NCI-H748 treated with DMSO at 0.1 percent for 48 hours (cell line): ENCODE results near the gene TMED9.
"Not testable (repeated sequence)": the region's sequence is repeated elsewhere in the genome, so short reads cannot be mapped to it uniquely, and the experiment has no call there.

ENCODE experiments used
- DNase-seq: peaks from one replicate; lab custom pipeline; 2025; lab: John Stamatoyannopoulos, UW

The TMED9 gene

DNA sequence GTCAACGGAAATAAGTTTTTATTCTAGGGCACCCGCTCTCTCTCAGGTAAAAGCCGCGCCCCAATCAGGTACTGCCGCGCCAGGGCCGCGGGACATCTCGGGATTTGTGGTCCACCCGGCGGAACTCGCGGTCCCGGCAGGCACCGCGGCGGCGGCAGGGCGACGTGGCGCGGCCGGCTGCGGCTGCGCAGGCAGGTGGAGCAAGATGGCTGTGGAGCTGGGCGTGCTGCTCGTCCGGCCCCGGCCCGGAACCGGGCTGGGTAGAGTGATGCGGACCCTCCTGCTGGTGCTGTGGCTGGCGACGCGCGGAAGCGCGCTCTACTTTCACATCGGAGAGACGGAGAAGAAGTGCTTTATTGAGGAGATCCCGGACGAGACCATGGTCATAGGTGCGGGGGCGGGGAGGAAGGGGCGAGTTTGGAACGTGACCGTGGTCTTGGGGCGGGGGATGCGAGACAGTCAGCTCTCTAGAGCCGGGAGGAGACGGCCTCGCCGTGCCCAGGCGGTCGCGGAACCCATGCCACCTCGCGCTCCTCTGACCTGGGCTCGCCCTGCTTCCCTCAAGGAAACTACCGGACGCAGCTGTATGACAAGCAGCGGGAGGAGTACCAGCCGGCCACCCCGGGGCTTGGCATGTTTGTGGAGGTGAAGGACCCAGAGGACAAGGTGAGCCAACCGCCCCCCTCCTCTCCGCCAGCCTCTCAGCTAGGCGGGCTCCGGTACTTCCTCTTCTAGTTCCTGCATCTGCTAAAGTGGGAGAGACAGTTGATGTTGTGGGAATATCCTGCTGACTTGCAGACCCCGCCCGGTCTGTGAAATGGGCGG, at the start of gene TMED9:
TMED9 (plus strand) TSS at position 194 of the 825 bp plus-strand sequence; CDS start at position 206, 12 bp downstream.
- peak; percentile 80 for DNase-seq

DNA sequence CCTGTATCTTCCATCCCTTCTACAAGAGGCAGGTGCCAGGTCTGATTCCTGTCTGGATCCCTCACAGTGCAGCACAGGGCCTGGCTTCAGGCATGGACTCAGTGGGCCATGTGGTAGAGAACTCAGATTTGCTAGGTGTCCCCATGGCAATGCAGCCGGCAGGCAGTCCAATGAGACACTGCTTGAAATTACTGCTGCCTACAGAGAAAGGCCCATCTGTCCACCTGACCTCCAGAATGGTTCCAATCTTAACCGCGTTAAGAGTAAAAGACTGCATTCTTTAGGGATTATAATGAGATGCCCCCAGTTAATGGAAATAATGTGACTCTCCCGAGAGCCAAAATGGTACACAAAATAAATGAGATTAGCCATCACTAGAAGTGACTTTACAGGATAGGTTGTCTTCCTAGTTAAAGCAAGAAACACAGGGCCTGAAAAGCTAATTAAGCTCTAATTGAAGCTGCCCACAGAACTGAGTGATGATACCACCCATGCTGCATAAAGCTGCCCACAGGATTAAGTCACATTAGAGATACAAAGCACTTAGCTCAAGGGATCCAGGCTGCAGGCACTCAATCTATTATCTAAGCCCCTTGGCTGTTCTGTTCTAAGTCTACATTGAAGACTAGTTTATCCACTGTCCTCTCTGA, 49.1 kb upstream of the TMED9 start:
- no peak for DNase-seq

DNA sequence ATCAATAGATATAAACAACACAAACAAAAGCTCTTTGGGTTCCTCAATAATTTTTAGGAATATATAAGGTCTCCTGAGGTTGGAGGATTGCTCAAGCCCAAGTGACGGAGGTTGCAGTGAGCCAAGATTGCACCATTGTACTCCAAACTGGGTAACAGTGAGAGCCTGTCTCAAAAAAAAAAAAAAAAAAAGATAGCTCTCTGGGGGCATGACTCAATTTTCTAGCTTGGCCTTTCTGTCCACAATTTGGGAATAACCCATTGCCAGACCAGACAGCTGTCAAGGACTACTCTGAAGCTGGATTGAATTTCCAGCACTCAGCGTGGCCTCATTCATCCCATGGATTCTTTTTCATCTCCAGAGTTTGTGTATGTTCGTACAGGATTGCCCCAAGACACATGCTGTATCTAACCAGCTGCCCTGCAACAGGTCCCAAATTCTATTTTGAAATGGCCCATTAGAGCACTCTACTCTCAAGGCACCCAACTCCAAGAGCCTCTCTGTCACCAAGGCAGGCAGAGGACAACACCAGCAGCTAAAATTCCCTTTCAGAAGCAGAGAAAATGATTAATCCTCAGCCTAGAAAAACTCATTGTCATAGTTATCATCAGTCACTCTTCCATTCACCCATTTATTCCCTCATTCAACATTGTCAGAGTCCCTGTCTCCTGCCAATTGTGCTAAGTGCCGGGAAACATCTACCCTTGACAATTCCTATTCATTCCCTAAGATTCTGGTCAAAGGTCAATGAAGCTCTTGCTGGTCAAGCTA, 46.3 kb upstream of the TMED9 start:
- DNase-seq, result no peak

DNA sequence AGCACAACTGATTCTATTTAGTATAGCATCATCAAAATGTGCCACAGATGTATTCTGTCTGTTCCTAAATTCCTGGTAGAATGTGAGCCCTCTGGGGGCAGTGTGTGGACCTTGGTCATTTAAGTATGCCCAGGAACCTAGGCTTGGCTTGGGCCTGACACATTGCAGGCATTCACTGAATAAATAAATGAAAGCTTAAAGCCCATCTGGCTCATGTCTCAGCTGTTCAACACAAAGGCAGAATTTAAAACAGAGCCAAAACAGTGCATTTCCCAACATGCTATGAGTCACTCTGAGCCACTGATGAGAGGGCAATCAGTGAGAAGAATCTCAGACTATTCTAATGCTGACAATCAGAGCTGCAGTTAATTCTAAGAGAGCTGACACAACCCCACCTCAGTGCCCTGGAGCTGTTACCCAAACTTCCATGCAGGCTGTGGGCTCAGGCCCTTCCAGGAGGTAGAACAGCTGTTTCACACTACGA, 45.7 kb upstream of the TMED9 start:
- no peak for DNase-seq

DNA sequence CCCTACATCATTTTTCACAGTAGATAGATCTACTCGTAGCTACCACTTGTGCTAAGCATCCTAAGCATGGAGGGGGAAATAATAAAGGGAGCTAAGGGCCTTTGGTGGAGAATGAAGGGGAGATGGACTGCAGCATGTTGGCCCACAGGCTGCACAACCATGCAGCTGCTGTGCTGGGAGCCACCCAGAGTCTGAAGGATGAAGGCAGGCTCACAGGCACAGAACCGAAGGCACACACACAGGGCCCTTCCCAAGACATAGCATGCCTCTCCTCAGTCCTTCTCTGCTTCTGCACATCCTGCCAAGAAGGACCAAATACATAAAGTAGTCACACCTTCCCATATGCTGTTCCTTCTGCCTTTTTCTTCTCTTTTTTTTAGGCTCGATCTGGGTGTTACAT, 44.3 kb upstream of the TMED9 start:
- DNase-seq, result no peak

DNA sequence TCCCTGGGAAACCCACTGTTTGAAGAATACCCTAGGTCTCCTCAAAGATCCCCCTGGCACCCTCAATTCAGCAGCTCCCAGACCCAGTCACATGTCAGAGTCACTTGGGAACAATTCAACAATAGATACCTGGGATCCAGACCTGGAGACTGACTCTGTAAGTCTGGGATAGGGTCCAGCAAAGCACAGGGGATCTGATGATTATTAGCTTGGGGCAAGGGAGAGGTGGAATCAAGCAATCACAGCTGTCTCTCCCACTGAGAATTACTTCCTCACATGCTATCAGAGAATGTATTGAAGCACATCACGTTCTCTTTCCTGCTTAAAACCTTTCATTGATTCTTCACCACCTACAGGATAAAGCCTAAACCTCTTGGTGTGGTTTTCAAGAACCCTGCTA, 43.5 kb upstream of the TMED9 start:
- DNase-seq, result no peak

DNA sequence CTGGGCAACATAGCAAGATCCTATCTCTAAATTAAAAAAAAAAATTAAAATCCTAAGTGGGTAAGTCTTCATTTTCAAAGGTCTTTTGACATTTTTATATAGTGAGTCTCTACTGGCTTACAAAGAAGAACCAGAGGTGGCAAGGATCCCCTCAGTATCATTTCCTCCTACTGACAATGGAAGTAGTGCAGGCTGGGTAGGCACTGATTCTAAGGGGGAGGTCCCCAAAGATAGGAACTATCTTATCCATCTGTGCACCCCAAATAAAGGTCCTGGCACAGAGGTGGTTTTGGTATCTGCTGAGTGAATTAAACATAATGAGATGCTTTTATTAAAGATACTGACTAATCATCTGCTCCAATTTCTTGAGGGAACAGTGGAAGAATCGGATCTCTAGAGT, 41.9 kb upstream of the TMED9 start:
- DNase-seq, result no peak

DNA sequence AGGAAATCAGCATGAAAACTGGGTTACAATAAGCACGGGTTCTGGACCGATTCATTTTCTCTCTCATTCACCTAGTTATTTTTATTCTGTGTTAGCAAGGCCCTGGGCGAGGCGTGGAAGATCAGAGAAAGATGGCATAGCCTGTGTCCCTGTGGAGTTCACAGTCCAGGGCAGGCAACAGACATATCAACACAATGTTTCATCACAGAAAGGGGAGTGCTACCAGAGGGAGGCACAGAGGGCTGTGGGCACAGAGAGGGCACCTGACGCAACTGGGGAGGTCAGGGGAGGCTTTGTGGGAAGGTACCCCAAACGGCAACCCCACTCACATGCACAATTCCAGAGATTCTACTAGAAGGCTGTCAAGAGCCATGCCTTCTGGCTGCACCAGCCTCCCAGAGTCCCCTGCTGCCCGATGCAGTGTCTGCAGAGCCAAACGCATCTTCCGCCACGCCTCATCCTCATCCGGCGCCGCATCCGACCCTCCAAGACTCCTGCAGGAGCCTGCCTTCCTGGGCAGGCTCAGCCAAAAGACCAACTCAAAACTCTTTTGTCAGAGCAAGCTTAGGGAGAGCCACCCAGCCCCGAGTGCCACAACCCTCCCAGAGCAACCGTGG, 39.1 kb upstream of the TMED9 start:
- no peak for DNase-seq

DNA sequence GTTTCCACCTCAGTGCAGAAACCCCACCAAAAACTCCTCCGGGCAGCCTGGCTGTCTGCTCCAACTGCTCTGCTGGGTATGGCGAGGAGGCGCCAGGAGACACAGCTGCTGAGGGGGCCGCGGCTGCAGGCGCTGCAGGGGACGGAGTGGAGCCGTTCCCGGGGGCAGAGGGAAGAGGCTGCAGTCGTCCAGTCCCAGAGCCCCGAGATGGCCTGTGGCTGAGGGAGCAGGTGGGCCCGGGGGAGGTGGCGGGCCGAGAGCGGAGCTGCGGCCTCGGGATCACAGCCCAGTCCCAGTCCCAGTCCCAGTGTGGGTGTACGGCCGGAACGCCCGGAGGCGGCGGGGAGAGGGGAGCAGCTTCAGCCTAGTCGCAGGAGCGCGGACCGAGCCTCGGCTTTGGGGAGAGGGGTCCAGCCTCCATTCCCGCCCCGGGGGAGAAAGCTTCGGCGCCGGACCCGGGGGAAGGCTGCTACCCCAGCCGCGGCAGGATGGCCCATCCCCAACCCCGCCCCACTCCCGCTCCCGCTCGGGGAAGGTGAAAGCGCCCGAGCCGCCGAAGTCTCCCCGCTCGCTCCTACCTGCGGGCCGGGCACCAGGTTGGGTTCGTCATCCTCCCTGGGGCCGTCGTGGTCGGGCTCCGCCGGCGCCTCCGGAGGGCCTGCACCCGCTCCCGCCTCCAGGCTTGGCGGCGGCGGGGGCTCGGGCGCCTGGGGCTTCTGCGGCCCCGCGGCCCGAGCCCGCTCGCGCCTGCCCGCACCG, 38.2 kb upstream of the TMED9 start:
- no peak for DNase-seq

DNA sequence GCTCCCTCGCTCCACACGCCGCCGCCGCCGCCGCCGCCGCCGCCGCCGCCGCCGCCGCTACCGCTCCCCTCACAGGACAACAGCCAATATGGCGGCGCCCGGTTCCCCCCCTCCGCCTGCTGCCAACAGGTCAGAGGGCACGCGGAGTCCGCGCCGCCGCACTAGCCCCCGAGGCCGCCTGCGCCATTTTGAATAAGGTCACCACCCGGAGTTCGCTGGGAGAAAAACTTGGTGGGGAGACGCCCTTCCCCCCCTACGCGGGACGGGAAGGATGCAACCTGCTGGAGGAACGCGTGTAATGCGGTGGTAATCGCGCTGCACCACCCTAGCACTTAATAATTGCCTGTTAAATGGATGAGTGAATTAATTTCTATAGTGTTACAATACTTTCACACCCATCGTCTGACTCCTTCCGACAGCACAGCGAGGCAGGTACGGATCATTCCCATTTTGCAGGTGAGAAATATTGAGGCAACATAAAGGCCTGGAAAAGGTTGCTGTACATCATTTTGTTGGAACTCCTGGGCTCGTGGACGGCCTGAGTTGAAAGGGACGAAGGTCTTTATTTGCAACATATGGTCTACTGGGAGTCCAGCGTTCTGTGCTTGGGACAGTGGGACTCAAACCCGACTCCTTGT, 37.4 kb upstream of the TMED9 start, which contains the start of gene FAM193B:
FAM193B (minus strand) TSS at position 90 of the 638 bp plus-strand sequence. CDS start 105 bp downstream, outside the sequence.
- DNase-seq, result peak; percentile 68

DNA sequence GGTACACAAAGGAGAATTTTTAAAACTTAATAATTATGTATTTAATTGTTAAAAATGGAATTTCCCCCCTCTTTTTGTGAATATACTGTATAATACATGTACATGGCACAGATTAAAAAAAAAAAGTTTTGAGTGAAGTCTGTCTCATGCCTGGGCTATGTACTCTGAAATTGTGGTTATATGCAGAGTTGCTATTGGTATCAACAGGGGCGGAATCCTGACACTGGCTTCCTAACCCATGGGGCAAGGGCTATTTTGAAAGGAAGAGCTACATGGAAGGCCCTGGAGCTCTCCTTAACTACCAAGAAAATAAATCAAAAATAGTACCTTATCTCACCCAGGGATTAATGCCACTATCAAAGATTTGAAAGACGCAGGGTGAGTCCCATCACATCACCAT, 36.8 kb upstream of the TMED9 start:
- DNase-seq, result no peak

DNA sequence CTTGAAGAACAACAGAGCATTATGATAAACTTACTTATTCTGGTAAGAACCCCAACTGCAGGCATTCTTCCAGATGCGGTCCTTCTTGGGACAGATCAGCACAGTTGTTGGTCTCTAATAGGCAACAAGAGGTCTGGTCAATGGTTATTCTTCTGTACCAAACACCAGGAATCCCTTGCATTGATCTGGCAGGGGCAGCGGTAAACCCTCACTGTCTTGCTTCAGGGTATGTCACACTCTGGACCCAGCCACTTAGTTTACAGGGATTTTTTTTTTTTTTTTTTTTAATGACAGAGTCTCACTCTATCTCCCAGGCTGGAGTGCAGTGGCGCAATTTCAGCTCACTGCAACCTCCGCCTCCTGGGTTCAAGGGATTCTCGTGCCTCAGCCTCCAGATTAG, 36.3 kb upstream of the TMED9 start:
- DNase-seq, result no peak

DNA sequence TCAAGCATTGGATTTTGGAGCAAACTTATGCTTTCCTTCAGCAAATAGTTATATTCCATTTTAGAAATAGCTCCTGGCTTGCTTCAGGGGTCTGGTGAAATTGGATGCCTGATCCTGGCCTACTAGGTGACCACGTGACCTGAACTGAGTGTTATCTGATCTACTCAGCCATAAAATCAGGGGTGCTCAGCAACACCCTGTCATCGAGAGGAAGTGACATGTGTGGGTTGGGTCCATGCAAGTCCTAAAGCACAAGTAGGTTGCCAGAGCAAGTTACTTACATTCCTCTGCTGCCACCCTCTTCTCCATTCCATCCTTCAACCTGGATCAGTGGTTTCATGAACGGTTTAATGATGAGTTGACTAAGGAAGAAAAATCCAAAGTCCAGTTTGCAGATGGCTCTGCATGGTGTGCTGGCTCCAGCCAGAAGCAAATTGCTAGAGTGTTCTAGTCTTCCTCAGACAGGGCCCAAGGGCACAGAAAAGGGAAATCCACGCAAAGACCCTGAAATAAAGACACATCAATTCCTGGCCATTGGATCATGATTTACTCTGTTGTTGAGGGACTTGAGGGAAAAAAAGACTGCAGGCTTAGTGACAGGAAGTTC, 34.9 kb upstream of the TMED9 start:
- no peak for DNase-seq

DNA sequence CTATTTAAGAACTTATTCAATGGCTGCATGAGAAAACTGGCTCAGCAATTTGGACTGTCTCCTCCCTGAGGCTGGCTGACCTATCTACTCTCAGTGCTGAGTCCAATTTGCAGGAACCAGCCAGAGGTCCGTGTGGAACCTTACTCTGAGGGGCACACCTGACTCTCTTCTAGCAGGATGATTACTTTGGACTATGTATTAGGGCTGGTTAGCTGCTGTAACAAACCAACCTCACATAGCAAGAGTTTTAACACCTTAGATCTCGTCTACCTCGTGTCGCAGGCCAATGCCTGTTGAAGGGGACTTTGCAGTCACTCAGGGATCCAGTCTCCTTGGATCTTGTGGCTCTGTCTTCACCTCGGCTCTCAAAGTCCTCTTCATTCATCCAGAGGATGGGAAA, 34.2 kb upstream of the TMED9 start:
- DNase-seq, result no peak

DNA sequence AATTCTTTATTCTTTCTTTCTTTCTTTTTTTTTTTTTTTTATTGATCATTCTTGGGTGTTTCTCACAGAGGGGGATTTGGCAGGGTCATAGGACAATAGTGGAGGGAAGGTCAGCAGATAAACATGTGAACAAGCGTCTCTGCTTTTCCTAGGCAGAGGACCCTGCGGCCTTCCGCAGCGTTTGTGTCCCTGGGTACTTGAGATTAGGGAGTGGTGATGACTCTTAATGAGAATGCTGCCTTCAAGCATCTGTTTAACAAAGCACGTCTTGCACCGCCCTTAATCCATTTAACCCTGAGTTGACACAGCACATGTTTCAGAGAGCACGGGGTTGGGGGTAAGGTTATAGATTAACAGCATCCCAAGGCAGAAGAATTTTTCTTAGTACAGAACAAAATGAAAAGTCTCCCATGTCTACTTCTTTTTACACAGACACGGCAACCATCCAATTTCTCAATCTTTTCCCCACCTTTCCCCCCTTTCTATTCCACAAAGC, 32.5 kb upstream of the TMED9 start:
- DNase-seq, result not testable (repeated sequence)

DNA sequence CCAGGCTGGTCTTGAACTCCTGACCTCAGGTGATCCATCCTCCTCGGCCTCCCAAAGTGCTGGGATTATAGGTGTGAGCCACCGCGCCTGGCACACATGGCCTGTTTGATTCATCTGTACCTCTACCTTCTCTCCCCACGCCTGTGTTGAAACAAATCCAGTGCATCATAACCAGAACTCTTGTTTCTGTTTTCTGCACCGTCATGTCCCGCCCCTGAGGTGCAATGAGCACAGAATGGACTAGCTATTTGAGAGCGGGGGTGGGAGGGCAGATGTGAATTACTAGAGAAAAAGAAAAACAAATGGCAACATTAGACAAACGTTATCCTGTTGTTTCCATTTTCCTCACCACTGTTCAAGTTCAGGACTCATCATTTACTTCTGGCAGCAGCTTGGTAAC, 27.0 kb upstream of the TMED9 start:
- no peak for DNase-seq

DNA sequence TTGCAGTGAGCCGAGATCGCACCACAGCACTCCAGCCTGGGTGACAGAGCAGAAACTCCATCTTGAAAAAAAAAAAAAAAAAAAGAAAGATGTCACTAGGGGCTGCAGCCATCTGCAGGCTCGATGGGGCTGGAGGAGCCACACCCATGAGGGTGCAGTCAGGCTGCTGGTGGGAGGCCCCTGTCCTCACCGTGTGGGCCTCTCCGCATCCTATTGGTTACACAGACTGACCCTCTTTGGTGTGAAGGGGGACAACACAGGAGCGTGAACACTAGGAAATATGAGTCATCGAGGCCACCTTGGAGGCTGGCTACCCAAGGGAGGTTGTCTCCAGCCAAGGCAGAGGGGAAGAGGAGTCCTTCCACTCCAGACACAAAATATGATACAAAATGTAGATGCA, 23.7 kb upstream of the TMED9 start:
- no peak for DNase-seq

DNA sequence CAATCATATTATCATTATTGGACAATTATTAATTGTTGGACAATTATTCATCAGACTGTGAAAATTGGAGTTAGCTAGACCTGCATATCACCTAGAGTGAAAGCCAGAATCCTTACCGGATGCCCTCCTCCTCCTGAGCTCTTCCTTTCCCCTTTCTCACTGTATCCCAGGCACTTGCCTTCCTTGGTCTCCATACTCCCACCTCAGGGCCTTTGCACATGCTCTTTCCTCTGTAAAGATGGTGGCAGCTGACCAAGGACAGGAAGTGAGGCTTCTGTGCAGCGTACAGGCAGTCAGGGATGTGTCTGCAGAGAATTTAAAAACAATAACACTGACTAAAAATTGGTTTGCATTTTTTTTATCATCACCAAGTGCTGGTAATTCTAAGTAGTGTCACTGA, 22.1 kb upstream of the TMED9 start:
- no peak for DNase-seq

DNA sequence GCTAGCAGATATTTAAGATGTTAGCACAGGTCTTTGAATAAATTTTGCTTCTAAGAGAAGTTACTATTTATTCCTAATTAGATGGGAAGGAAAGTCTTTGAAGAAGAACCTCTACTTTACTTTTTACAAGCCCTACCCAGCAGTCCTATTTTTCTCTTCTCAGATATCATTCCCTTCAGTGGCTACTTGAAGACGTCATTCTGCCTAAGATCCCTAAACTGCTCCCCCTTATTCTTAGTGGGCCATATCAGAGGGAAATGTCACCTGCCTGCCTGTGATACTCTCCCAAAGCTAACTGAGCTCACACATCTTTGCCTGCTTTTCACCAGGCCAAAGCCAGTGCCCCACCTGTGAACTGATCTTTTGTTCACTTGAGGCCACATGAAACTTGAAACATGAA, 16.5 kb upstream of the TMED9 start:
- no peak for DNase-seq

DNA sequence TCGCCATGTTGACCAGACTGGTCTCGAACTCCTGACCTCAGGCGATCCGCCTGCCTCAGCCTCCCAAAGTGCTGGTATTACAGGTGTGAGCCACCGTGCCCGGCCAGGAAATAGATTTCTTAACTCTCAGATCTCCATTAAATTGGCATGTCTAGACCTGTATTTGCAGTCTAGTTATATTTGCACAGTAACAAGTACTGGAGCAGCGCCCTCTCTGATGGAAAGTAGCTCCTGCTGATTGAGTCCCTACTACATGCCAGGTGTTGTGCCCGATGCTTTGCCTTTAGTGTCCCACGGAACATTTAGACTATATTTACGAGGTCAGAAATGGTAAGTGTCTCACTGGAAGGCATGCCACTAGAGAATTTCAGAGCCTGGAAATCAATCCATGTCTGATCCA, 15.8 kb upstream of the TMED9 start:
- DNase-seq, result no peak
